Measurements from ENCODE around the gene ADGRE3. TPM values are rescaled to one million over a fixed set of nuclear protein-coding genes. Genes with fewer than 3 reads are reported as not detected.

Gene ADGRE3
- total RNA-seq, 1 donor from 2014 or later: not detected

DNA sequence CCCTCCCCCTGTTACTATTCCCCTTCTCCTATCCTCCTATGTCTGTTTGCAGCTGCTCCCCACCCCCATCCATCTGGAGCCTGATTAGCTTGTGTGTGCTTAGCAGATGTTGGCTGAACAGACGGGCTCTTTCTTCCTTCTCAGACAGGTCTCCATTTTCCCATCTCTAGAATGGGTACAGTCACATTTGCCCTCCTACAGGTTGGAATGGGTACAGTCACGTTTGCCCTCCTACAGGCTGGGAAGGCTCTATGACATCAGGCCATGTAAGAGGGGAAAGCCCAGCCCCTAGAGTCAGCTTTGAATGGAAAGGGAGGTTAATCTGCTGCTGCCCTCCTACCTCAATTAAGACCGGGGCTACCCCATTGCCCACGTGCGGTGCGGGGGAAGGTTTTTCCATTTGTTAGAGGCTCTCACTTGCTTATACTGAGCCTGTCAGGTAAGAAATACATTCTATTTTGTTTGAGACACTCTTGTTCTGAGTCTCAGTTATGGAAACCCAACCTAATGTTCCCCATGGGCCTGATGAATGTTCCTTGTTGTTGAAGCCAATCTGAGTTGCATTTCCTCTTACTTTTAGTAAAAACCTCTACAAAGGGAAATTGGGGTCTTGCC lies 93.9 kb downstream of the ADGRE3 start:
- peaks cover 6% of the 10 kb centered on the region for H3K9me3 Mint-ChIP-seq (ENCODE audit: unreplicated experiment)
- TF ChIP-seq CTCF (IDR thresholded peaks at IDR 0.05; ENCODE audit: unreplicated experiment): no peak
- H3K27me3 Mint-ChIP-seq (ENCODE audit: unreplicated experiment): peaks cover 3% of the 10 kb centered on the region
- H3K4me1 Mint-ChIP-seq (ENCODE audit: unreplicated experiment): no peaks in the 10 kb centered on the region
- no peaks in the 10 kb centered on the region for H3K36me3 Mint-ChIP-seq (ENCODE audit: low read depth, unreplicated experiment)
- DNase-seq (ENCODE audit: low spot score): no peak
- no peak overlapping the region for H3K4me3 Mint-ChIP-seq (ENCODE audit: unreplicated experiment)
- H3K27ac Mint-ChIP-seq (ENCODE audit: unreplicated experiment): no peak overlapping the region

DNA sequence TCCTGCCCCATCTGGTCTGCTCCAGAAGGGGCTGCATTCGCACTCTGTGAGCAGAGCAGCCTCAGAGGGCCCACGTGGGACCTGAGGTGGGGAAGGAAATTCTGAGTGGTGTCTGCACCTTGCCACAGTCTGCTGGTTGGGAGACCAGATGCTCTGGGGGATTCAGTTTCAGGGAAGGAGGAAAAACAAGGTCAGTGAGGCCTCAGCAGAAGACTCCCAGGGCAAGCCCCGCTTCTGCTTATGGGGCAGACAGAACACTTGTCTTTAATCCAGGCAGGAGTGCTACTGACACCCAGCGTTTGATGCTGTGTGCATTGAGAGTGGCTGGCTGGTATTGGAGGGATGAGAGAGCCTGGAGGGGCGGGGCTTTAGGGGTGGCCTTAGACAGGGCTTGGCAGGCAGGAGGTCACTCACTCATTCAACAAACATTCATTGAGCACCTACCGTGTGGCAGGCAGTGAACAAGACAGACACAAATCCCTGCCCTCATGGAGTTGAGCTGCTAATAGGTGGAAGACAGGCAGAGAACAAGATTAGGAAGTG lies 96.7 kb downstream of the ADGRE3 start:
- Mint-ChIP-seq H3K9me3 (ENCODE audit: unreplicated experiment) (no peaks in the 10 kb centered on the region), H3K27ac (ENCODE audit: unreplicated experiment) (no peak overlapping the region), H3K36me3 (ENCODE audit: low read depth, unreplicated experiment) (no peaks in the 10 kb centered on the region), H3K27me3 (ENCODE audit: unreplicated experiment) (peaks cover 5% of the 10 kb centered on the region), H3K4me1 (ENCODE audit: unreplicated experiment) (no peaks in the 10 kb centered on the region), H3K4me3 (ENCODE audit: unreplicated experiment) (no peak overlapping the region)
- TF ChIP-seq CTCF (IDR thresholded peaks at IDR 0.05; ENCODE audit: unreplicated experiment): no peak
- no peak for DNase-seq (ENCODE audit: low spot score)

DNA sequence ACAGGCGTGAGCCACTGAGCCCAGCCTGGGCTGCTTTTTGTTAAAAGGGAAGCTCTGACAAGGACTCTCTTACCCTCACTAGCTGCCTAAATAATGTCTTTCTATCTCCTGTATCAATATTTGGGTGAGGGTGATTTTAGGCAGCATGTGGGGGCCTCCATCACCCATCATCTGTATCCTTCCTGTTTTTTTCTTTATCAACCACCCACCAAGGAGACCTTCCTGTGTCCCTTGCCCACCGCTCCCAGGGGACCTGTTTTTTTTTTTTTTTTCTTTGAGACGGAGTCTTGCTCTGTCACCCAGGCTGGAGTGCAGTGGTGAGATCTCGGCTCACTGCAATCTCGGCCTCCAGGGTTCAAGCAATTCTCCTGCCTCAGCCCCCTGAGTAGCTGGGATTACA lies 97.4 kb downstream of the ADGRE3 start:
- H3K4me1 Mint-ChIP-seq (ENCODE audit: unreplicated experiment): no peaks in the 10 kb centered on the region
- no peak for DNase-seq (ENCODE audit: low spot score)
- no peak overlapping the region for H3K27ac Mint-ChIP-seq (ENCODE audit: unreplicated experiment)
- no peaks in the 10 kb centered on the region for H3K36me3 Mint-ChIP-seq (ENCODE audit: low read depth, unreplicated experiment)
- H3K9me3 Mint-ChIP-seq (ENCODE audit: unreplicated experiment): no peaks in the 10 kb centered on the region
- no peak for TF ChIP-seq CTCF (IDR thresholded peaks at IDR 0.05; ENCODE audit: unreplicated experiment)
- peaks cover 5% of the 10 kb centered on the region for H3K27me3 Mint-ChIP-seq (ENCODE audit: unreplicated experiment)
- H3K4me3 Mint-ChIP-seq (ENCODE audit: unreplicated experiment): no peak overlapping the region

- TF ChIP-seq CTCF (IDR thresholded peaks at IDR 0.05; ENCODE audit: unreplicated experiment): no peak
- H3K4me1 Mint-ChIP-seq (ENCODE audit: unreplicated experiment): peaks cover 2% of the 10 kb centered on the region
- H3K27ac Mint-ChIP-seq (ENCODE audit: unreplicated experiment): no peak overlapping the region
- no peaks in the 10 kb centered on the region for H3K36me3 Mint-ChIP-seq (ENCODE audit: low read depth, unreplicated experiment)
- no peaks in the 10 kb centered on the region for H3K9me3 Mint-ChIP-seq (ENCODE audit: unreplicated experiment)
- no peak for DNase-seq (ENCODE audit: low spot score)
- H3K27me3 Mint-ChIP-seq (ENCODE audit: unreplicated experiment): peaks cover 8% of the 10 kb centered on the region
- no peak overlapping the region for H3K4me3 Mint-ChIP-seq (ENCODE audit: unreplicated experiment)
Measured at GRCh38 chr19:14576363-14576762, 98.3 kb downstream of the ADGRE3 start.

GRCh38 chr19:14575428-14575980 lies 99.1 kb downstream of the ADGRE3 start:
- H3K27ac Mint-ChIP-seq (ENCODE audit: unreplicated experiment): no peak overlapping the region
- H3K36me3 Mint-ChIP-seq (ENCODE audit: low read depth, unreplicated experiment): no peaks in the 10 kb centered on the region
- peaks cover 8% of the 10 kb centered on the region for H3K27me3 Mint-ChIP-seq (ENCODE audit: unreplicated experiment)
- DNase-seq (ENCODE audit: low spot score): no peak
- H3K9me3 Mint-ChIP-seq (ENCODE audit: unreplicated experiment): no peaks in the 10 kb centered on the region
- H3K4me3 Mint-ChIP-seq (ENCODE audit: unreplicated experiment): no peak overlapping the region
- no peak for TF ChIP-seq CTCF (IDR thresholded peaks at IDR 0.05; ENCODE audit: unreplicated experiment)
- peaks cover 2% of the 10 kb centered on the region for H3K4me1 Mint-ChIP-seq (ENCODE audit: unreplicated experiment)

All from endothelial cell (in vitro differentiated cells).